HepG2 (cell line): ENCODE results near the gene RPL5. TPM values are rescaled to one million over a fixed set of nuclear protein-coding genes. Genes with fewer than 3 reads are reported as not detected.

Source experiments
- ARHGAP35 ChIP-seq: sonication (generic); formaldehyde crosslinking; IDR thresholded peaks from 2 replicates; pipeline ENCODE4 v1.9.0; 2022; ENCODE audit warnings: mild to moderate bottlenecking, inconsistent platforms, moderate library complexity, missing genetic modification reagents, borderline replicate concordance
- BCLAF1 ChIP-seq: fragments of 450-650 bp; IDR thresholded peaks from 2 replicates; pipeline ENCODE4 v1.6.1; 2017; ENCODE audit warnings: mild to moderate bottlenecking
- CENPBD1 ChIP-seq: sonication (generic); formaldehyde crosslinking; IDR thresholded peaks from 2 replicates; pipeline ENCODE4 v1.8.0; 2022; ENCODE audit warnings: missing genetic modification reagents, low read depth, mild to moderate bottlenecking, borderline replicate concordance
- DNMT1 ChIP-seq: sonication (generic); formaldehyde crosslinking; IDR thresholded peaks from 2 replicates; pipeline ENCODE4 v1.5.1; 2020; ENCODE audit warnings: mild to moderate bottlenecking, missing genetic modification reagents
- HINFP ChIP-seq: sonication (generic); formaldehyde crosslinking; IDR thresholded peaks from 2 replicates; pipeline ENCODE4 v1.4.0; 2020; ENCODE audit warnings: low read depth, mild to moderate bottlenecking, missing genetic modification reagents
- HOXA3 ChIP-seq: sonication (generic); formaldehyde crosslinking; IDR thresholded peaks from 2 replicates; pipeline ENCODE4 v1.5.0; 2020; ENCODE audit warnings: missing genetic modification reagents
- MIXL1 ChIP-seq: IDR thresholded peaks from 2 replicates; pipeline ENCODE4 v1.6.1; 2016
- PATZ1 ChIP-seq: sonication (generic); formaldehyde crosslinking; IDR thresholded peaks from 2 replicates; pipeline ENCODE4 v1.4.0; 2020; ENCODE audit warnings: missing genetic modification reagents
- RNF2 ChIP-seq: fragments of 450-650 bp; conservative IDR thresholded peaks from 2 replicates; pipeline ENCODE4 v1.6.1; 2016; ENCODE audit warnings: low read depth
- SP4 ChIP-seq: sonication (generic); formaldehyde crosslinking; IDR thresholded peaks from 2 replicates; pipeline ENCODE4 v1.8.1; 2023; ENCODE audit warnings: mild to moderate bottlenecking, missing genetic modification reagents
- TBP ChIP-seq: sonication (generic); formaldehyde crosslinking; IDR thresholded peaks from 2 replicates; pipeline ENCODE4 v1.5.0; 2020; ENCODE audit warnings: missing genetic modification reagents
- TFAP4 ChIP-seq: sonication (generic); IDR thresholded peaks from 2 replicates; pipeline ENCODE4 v1.6.1; 2016; ENCODE audit warnings: low read depth, borderline replicate concordance
- TRIM22 ChIP-seq: fragments of 450-650 bp; IDR thresholded peaks from 2 replicates; pipeline ENCODE4 v1.6.1; 2017
- TRIM24 ChIP-seq: sonication (generic); formaldehyde crosslinking; IDR thresholded peaks from 2 replicates; pipeline ENCODE4 v1.8.0; 2022; ENCODE audit warnings: mild to moderate bottlenecking, missing genetic modification reagents
- ZEB1 ChIP-seq: IDR thresholded peaks from 2 replicates; pipeline ENCODE4 v1.6.1; 2012; ENCODE audit warnings: mild to moderate bottlenecking, low read depth, inconsistent platforms; ENCODE audit not compliant: insufficient replicate concordance
- ZNF343 ChIP-seq: sonication (generic); formaldehyde crosslinking; IDR thresholded peaks from 2 replicates; pipeline ENCODE4 v1.4.0; 2020; ENCODE audit warnings: mild to moderate bottlenecking, missing genetic modification reagents
- ZNF432 ChIP-seq: sonication (generic); formaldehyde crosslinking; IDR thresholded peaks from 2 replicates; pipeline ENCODE4 v1.5.0; 2020; ENCODE audit warnings: missing genetic modification reagents, mild to moderate bottlenecking, borderline replicate concordance
- ZNF562 ChIP-seq: sonication (generic); formaldehyde crosslinking; IDR thresholded peaks from 2 replicates; pipeline ENCODE4 v1.8.0; 2022; ENCODE audit warnings: missing genetic modification reagents, borderline replicate concordance
- ZNF614 ChIP-seq: IDR thresholded peaks from 2 replicates; pipeline ENCODE4 v1.6.1; 2018; ENCODE audit warnings: missing biosample characterization, missing genetic modification reagents, inconsistent platforms, borderline replicate concordance
- polyA plus RNA-seq, 8 experiments: library from polyadenylated mRNA; depleted of rRNA in 3 of 8; stranded (reverse) in 7 of 8; unstranded in 1 of 8; fragments of >200 nt; fragmentation: Illumina TruSeq in 4 of 8; extraction: Trizol in 4 of 8; gene quantifications; 2 replicates each; pipeline versions ENCODE4 v1.2.1 to v1.2.3, GENCODE V29; 2011 to 2016; ENCODE audit warnings: low read depth in 4 of 8, missing spikeins in 1 of 8, mixed read lengths in 1 of 8; ENCODE audit not compliant: insufficient read depth in 1 of 8
- total RNA-seq, 5 experiments: library from RNA; depleted of rRNA; stranded (reverse); fragments of >200 nt; fragmentation: Illumina TruSeq; extraction: Trizol; gene quantifications; 2 replicates each; pipeline ENCODE4 v1.2.3, GENCODE V29; 2016; ENCODE audit warnings: low read depth in 1 of 5

The RPL5 gene
- total and polyA plus RNA-seq, 2 of the 13 experiments (the other 11 are each of a cell fraction or from before 2014, with no cell fraction given): 2,304 to 2,520 TPM

- TF ChIP-seq BCLAF1: no peak
- peak; percentile 100 for TF ChIP-seq RNF2
- no peak for TF ChIP-seq ZEB1
- no peak for TF ChIP-seq TBP
- TF ChIP-seq ZNF614 (CRISPR knock-in tag): peak; percentile 29; the same call in 1 of the 2 replicates
- TF ChIP-seq ZNF343 (CRISPR knock-in tag): peak; percentile 93; the same call in 1 of the 2 replicates
- peak; percentile 95; the same call in 1 of the 2 replicates for TF ChIP-seq ZNF562
- no peak for TF ChIP-seq DNMT1 (CRISPR knock-in tag)
- peak; percentile 94 for TF ChIP-seq SP4
- TF ChIP-seq TFAP4: peak; percentile 94
- peak; percentile 59 for TF ChIP-seq PATZ1
- TF ChIP-seq CENPBD1: peak; percentile 99
- TF ChIP-seq MIXL1 (CRISPR knock-in tag): peak; percentile 78; the same call in 1 of the 2 replicates
- no peak for TF ChIP-seq TRIM22
- TF ChIP-seq HOXA3 (CRISPR knock-in tag): peak; percentile 83
- no peak for TF ChIP-seq TRIM24 (CRISPR knock-in tag)
- TF ChIP-seq ZNF432 (CRISPR knock-in tag): no peak
- peak; percentile 88 for TF ChIP-seq ARHGAP35 (CRISPR knock-in tag)
- peak; percentile 100 for TF ChIP-seq HINFP
These were observed 47.0 kb upstream of the RPL5 start, which contains the start of gene EVI5 (continued) for GRCh38 chr1:92784639-92785500.
